MCF 10A (cell line): ENCODE results near the gene BMP10. TPM values are rescaled to one million over a fixed set of nuclear protein-coding genes. Genes with fewer than 3 reads are reported as not detected.

Experiments
- BruUV-seq: library from RNA; stranded (reverse); fragments of 400-500 nt; replicated peaks from 2 replicates; lab custom pipeline; 2021; lab: Mats Ljungman, UMichigan
- CTCF ChIA-PET: fragments of 300-600 bp; sonication (Branson Sonifier 250); formaldehyde crosslinking; extraction: SDS; loops from one replicate; lab custom pipeline; 2021; ENCODE audit warnings: antibody characterized with exemption, inconsistent platforms; lab: Yijun Ruan, JAX
- POLR2A ChIA-PET: fragments of 300-600, 350-650 bp; sonication (Branson Sonifier 250); formaldehyde crosslinking; extraction: SDS; loops from one replicate; lab custom pipeline; 2020; ENCODE audit warnings: antibody characterized with exemption, inconsistent platforms; lab: Yijun Ruan, JAX
- DNase-seq: peaks from one replicate; pipeline ENCODE4 v3.0.0-alpha.2; 2018; ENCODE audit not compliant: unreplicated experiment
- H3K27ac Mint-ChIP-seq: one replicate; pipeline ENCODE4 v1.8.0; 2022; ENCODE audit warnings: mild to moderate bottlenecking, low read depth, mixed read lengths; ENCODE audit not compliant: unreplicated experiment
- H3K27me3 Mint-ChIP-seq: one replicate; pipeline ENCODE4 v1.8.0; 2022; ENCODE audit warnings: mixed read lengths; ENCODE audit not compliant: insufficient read depth, unreplicated experiment
- H3K36me3 Mint-ChIP-seq: one replicate; pipeline ENCODE4 v1.8.0; 2022; ENCODE audit warnings: mild to moderate bottlenecking, moderate library complexity, mixed read lengths; ENCODE audit not compliant: insufficient read depth, unreplicated experiment
- H3K4me1 Mint-ChIP-seq: one replicate; pipeline ENCODE4 v1.8.0; 2022; ENCODE audit warnings: mixed read lengths; ENCODE audit not compliant: insufficient read depth, unreplicated experiment
- H3K4me3 Mint-ChIP-seq: one replicate; pipeline ENCODE4 v1.8.0; 2022; ENCODE audit warnings: mild to moderate bottlenecking, moderate library complexity, mixed read lengths; ENCODE audit not compliant: unreplicated experiment
- H3K9me3 Mint-ChIP-seq: one replicate; pipeline ENCODE4 v1.8.0; 2022; ENCODE audit warnings: mixed read lengths; ENCODE audit not compliant: unreplicated experiment
- intact Hi-C: fragments of 100-400 bp; cut with micrococcal nuclease; formaldehyde crosslinking; loops from 2 replicates; pipeline ENCODE4 v1.14.1; 2022
- total RNA-seq: library from RNA; stranded (reverse); gene quantifications from 2 replicates; pipeline ENCODE4 v1.2.3, GENCODE V29; 2022
- TF ChIP-seq, protein P1 (sequence below): fragments of 200-600 bp; IDR thresholded peaks from one replicate; pipeline ENCODE4 v1.8.0; 2022; ENCODE audit warnings: antibody characterized with exemption, mild to moderate bottlenecking; ENCODE audit not compliant: unreplicated experiment

Gene BMP10
- total RNA-seq, 1 experiment from 2014 or later = not detected

DNA sequence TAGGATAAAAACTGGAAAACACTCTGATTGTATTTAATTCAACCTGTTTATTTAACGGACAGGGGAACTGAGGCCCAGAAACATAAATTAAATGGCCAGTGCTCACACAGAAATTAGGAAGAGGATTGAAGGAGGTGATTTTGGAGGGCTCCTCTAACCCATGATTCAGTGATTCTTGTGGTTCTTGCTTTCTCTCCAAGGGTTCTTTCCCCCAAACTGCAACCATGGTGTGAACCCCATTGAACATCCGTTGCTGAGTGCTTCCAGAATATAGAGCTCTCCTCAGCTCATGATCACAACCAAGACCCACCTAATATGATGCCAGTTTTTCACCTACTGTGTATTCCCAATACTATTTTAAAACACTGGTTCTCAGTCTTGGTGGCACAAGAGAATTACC, 41.4 kb downstream of the BMP10 start:
- ChIA-PET CTCF (interaction anchor here (0.6 to 2.4 kb wide), 5 partner anchors 11 to 362 kb away, joined by 3 to 8 read pairs (median 3); partner anchors contain the start of gene APLF), POLR2A (interaction anchor here (0.6 to 1.8 kb wide), 5 partner anchors 15 to 924 kb away, joined by 3 to 11 read pairs (median 5); no protein-coding TSS in a partner anchor)
- H3K4me1 Mint-ChIP-seq = peaks cover 36% of the 10 kb centered on the region
- H3K4me3 Mint-ChIP-seq = no peak overlapping the region
- H3K27ac Mint-ChIP-seq = peak overlapping the region; percentile 14
- no peaks in the 10 kb centered on the region for H3K9me3 Mint-ChIP-seq
- no peak for DNase-seq
- H3K27me3 Mint-ChIP-seq = no peaks in the 10 kb centered on the region
- intact Hi-C loops = loop anchor here (1.0 to 5.0 kb wide), 2 partner anchors 21 to 362 kb away; partner anchors contain the start of genes APLF and FBXO48
- peaks cover 6% of the 10 kb centered on the region for H3K36me3 Mint-ChIP-seq
- BruUV-seq = no TSS peak
- TF ChIP-seq, protein P1, sequence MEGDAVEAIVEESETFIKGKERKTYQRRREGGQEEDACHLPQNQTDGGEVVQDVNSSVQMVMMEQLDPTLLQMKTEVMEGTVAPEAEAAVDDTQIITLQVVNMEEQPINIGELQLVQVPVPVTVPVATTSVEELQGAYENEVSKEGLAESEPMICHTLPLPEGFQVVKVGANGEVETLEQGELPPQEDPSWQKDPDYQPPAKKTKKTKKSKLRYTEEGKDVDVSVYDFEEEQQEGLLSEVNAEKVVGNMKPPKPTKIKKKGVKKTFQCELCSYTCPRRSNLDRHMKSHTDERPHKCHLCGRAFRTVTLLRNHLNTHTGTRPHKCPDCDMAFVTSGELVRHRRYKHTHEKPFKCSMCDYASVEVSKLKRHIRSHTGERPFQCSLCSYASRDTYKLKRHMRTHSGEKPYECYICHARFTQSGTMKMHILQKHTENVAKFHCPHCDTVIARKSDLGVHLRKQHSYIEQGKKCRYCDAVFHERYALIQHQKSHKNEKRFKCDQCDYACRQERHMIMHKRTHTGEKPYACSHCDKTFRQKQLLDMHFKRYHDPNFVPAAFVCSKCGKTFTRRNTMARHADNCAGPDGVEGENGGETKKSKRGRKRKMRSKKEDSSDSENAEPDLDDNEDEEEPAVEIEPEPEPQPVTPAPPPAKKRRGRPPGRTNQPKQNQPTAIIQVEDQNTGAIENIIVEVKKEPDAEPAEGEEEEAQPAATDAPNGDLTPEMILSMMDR = no peak

GRCh38 chr2:68828887-68829708, 42.1 kb downstream of the BMP10 start:
- ChIA-PET CTCF (interaction anchor here (0.6 to 2.4 kb wide), 7 partner anchors 10 to 362 kb away, joined by 3 to 8 read pairs (median 3); partner anchors contain the start of gene APLF), POLR2A (interaction anchor here (0.6 to 1.8 kb wide), 7 partner anchors 16 to 924 kb away, joined by 3 to 11 read pairs (median 4); no protein-coding TSS in a partner anchor)
- TF ChIP-seq, protein P1 = no peak
- DNase-seq = peak; percentile 98
- Mint-ChIP-seq H3K4me1 (peaks cover 42% of the 10 kb centered on the region), H3K27ac (peak overlapping the region; percentile 14), H3K27me3 (no peaks in the 10 kb centered on the region), H3K36me3 (peaks cover 6% of the 10 kb centered on the region), H3K4me3 (no peak overlapping the region), H3K9me3 (no peaks in the 10 kb centered on the region)
- intact Hi-C loops = loop anchor here (1.0 to 5.0 kb wide), 2 partner anchors 21 to 362 kb away; partner anchors contain the start of genes APLF and FBXO48
- no TSS peak for BruUV-seq

GRCh38 chr2:68827666-68828065, 43.5 kb downstream of the BMP10 start:
- Mint-ChIP-seq H3K9me3 (no peaks in the 10 kb centered on the region), H3K4me3 (no peak overlapping the region), H3K27me3 (no peaks in the 10 kb centered on the region), H3K27ac (no peak overlapping the region), H3K36me3 (peaks cover 6% of the 10 kb centered on the region), H3K4me1 (peaks cover 53% of the 10 kb centered on the region)
- no TSS peak for BruUV-seq
- ChIA-PET CTCF (no interaction called here), POLR2A (no interaction called here)
- TF ChIP-seq, protein P1 = no peak
- intact Hi-C loops = loop anchor here (5.0 kb wide), 1 partner anchor 360 kb away; the partner anchor contains the start of genes APLF and FBXO48
- DNase-seq = no peak

GRCh38 chr2:68825866-68826265, 45.3 kb downstream of the BMP10 start:
- intact Hi-C loops = loop anchor here (5.0 kb wide), 1 partner anchor 359 kb away; the partner anchor contains the start of genes APLF and FBXO48
- TF ChIP-seq, protein P1 = no peak
- DNase-seq = no peak
- Mint-ChIP-seq H3K27me3 (no peaks in the 10 kb centered on the region), H3K4me1 (peaks cover 39% of the 10 kb centered on the region), H3K4me3 (no peak overlapping the region), H3K36me3 (peaks cover 6% of the 10 kb centered on the region), H3K9me3 (no peaks in the 10 kb centered on the region), H3K27ac (no peak overlapping the region)
- BruUV-seq = no TSS peak
- POLR2A ChIA-PET = interaction anchor here (0.7 kb wide), 1 partner anchor 1282 kb away, joined by 4 read pairs; no protein-coding TSS in a partner anchor
- CTCF ChIA-PET = interaction anchor here (0.6 kb wide), 2 partner anchors 18 to 70 kb away, joined by 4 read pairs; no protein-coding TSS in a partner anchor
